Keratinocyte (primary cell): ENCODE results near the gene MRTFA. TPM values are rescaled to one million over a fixed set of nuclear protein-coding genes. Genes with fewer than 3 reads are reported as not detected.

ENCODE experiments used
- DNase-seq: peaks from one replicate; pipeline ENCODE4 v3.0.0-alpha.2; 2011; ENCODE audit warnings: low read depth, missing footprints, low spot score
- FAIRE-seq: peaks from 2 replicates; lab custom pipeline; 2011; peaks lifted over from hg19 to GRCh38; lab: Jason Lieb, UNC
- H2AFZ ChIP-seq: 2 replicates; pipeline ENCODE4 v1.6.0; 2012; ENCODE audit warnings: low read length, control low read depth, inconsistent platforms; ENCODE audit not compliant: control insufficient read depth
- H3K27ac ChIP-seq: 2 replicates; pipeline ENCODE4 v1.5.1; 2011; ENCODE audit warnings: low read length; ENCODE audit not compliant: control insufficient read depth, insufficient read depth
- H3K27me3 ChIP-seq: 3 replicates; pipeline ENCODE4 v1.6.0; 2011; ENCODE audit warnings: low read length; ENCODE audit not compliant: control insufficient read depth, insufficient read depth; ENCODE audit errors: extremely low read depth
- H3K36me3 ChIP-seq, 2 experiments: 2 replicates in 1 of 2; 3 replicates in 1 of 2; pipeline ENCODE4 v1.5.1; 2011; ENCODE audit warnings: low read length in 2 of 2, mild to moderate bottlenecking in 1 of 2; ENCODE audit not compliant: control insufficient read depth in 2 of 2, insufficient read depth in 2 of 2; ENCODE audit errors: extremely low read depth in 1 of 2
- H3K4me1 ChIP-seq: 3 replicates; pipeline ENCODE4 v1.5.1; 2011; ENCODE audit warnings: low read length; ENCODE audit not compliant: control insufficient read depth, insufficient read depth; ENCODE audit errors: extremely low read depth
- H3K4me2 ChIP-seq: 3 replicates; pipeline ENCODE4 v1.6.0; 2011; ENCODE audit warnings: low read depth, low read length; ENCODE audit not compliant: control insufficient read depth, insufficient read depth; ENCODE audit errors: extremely low read depth
- H3K4me3 ChIP-seq, 3 experiments: fragments of 200-600 bp in 1 of 3; sonication (generic) in 1 of 3; 2 replicates in 2 of 3; 3 replicates in 1 of 3; pipeline ENCODE4 v1.5.1; 2011 to 2016; ENCODE audit warnings: low read length in 3 of 3, mild to moderate bottlenecking in 3 of 3, control low read depth in 2 of 3, inconsistent platforms in 1 of 3, low read depth in 1 of 3, mixed read lengths in 1 of 3, mixed run types in 1 of 3, moderate library complexity in 1 of 3; ENCODE audit not compliant: control insufficient read depth in 2 of 3, insufficient read depth in 2 of 3; ENCODE audit errors: extremely low read depth in 1 of 3
- H3K79me2 ChIP-seq: 2 replicates; pipeline ENCODE4 v1.6.0; 2012; ENCODE audit warnings: low read length; ENCODE audit not compliant: control insufficient read depth, insufficient read depth
- H3K9ac ChIP-seq: 3 replicates; pipeline ENCODE4 v1.6.0; 2011; ENCODE audit warnings: low read length; ENCODE audit not compliant: control insufficient read depth, insufficient read depth; ENCODE audit errors: extremely low read depth
- H3K9me1 ChIP-seq: 3 replicates; pipeline ENCODE4 v1.6.0; 2011; ENCODE audit warnings: low read length; ENCODE audit not compliant: control insufficient read depth, insufficient read depth; ENCODE audit errors: extremely low read depth
- H3K9me3 ChIP-seq: 2 replicates; pipeline ENCODE4 v1.5.1; 2012; ENCODE audit warnings: low read depth, low read length; ENCODE audit not compliant: control insufficient read depth
- H4K20me1 ChIP-seq: 3 replicates; pipeline ENCODE4 v1.6.0; 2011; ENCODE audit warnings: low read length; ENCODE audit not compliant: control insufficient read depth, insufficient read depth; ENCODE audit errors: extremely low read depth
- EZH2 ChIP-seq: IDR thresholded peaks from one replicate; pipeline ENCODE4 v1.6.1; 2012; ENCODE audit warnings: inconsistent platforms, mild to moderate bottlenecking, low read length, moderate library complexity
- dilution Hi-C: fragments of 300-500 bp; cut with MboI; formaldehyde crosslinking; loops from one replicate; pipeline ENCODE4 v1.7.0; 2020; ENCODE audit warnings: low sequenced_read_pairs; ENCODE audit not compliant: extremely low pct_ligation_motif_present
- polyA plus RNA-seq, 5 experiments: library from polyadenylated mRNA; depleted of rRNA in 3 of 5; stranded (reverse) in 3 of 5; stranded (forward) in 1 of 5; unstranded in 1 of 5; fragments of >200 nt; gene quantifications; 1 replicate in 1 of 5; 2 replicates in 3 of 5; 3 replicates in 1 of 5; pipeline versions ENCODE4 v1.2.1 to v1.2.3, GENCODE V29; 2011 to 2012; ENCODE audit warnings: missing spikeins in 2 of 5, low read depth in 1 of 5, low replicate concordance in 1 of 5
- TF ChIP-seq, protein P1 (sequence below), 3 experiments: IDR thresholded peaks in 1 of 3; conservative IDR thresholded peaks in 1 of 3; optimal IDR thresholded peaks in 1 of 3; 2 replicates in 2 of 3; 3 replicates in 1 of 3; pipeline versions ENCODE3 to v1.5.1; 2011; ENCODE audit warnings: low read length in 3 of 3, mild to moderate bottlenecking in 3 of 3, moderate library complexity in 2 of 3, control low read depth in 1 of 3, inconsistent platforms in 1 of 3; ENCODE audit not compliant: insufficient read depth in 2 of 3; ENCODE audit errors: extremely low read depth in 1 of 3

MRTFA gene
- polyA plus RNA-seq, 1 donor (not counting 4 experiments of a cell fraction or from before 2014, with no cell fraction given) = 6.5 TPM

DNA sequence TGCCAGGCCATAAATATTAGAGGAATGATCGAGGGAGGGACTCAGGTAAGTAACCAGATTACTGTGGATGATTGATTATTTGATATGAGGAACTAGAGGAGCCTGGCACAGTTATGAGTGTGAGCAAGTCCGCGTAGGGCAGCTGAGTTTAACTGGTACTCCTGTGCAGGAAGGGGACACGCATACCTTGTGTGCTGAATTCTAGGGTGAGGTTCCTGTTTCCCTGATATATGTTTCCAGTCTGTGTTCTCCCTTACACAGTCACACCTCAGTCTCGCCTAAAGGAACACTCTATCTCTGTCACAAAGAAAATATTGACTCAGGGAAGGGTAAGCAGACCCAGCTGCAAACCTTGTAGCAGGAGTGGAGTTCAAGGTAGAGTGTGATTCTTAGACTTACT, 248.8 kb downstream of the MRTFA start:
- H2AFZ ChIP-seq = no peak overlapping the region
- no peaks in the 10 kb centered on the region for H3K27me3 ChIP-seq
- H3K36me3 ChIP-seq = peaks cover 0 to 1% of the 10 kb centered on the region in 2 experiments
- no peak for DNase-seq
- H3K9me1 ChIP-seq = peaks cover 5% of the 10 kb centered on the region
- FAIRE-seq = peak; percentile 43
- no peak overlapping the region for H3K27ac ChIP-seq
- dilution Hi-C loops = no loop called here
- no peak overlapping the region for H3K4me3 ChIP-seq
- H3K79me2 ChIP-seq = peaks cover 17% of the 10 kb centered on the region
- no peaks in the 10 kb centered on the region for H4K20me1 ChIP-seq
- H3K4me2 ChIP-seq = no peak overlapping the region
- peaks cover 2% of the 10 kb centered on the region for H3K4me1 ChIP-seq
- H3K9me3 ChIP-seq = no peaks in the 10 kb centered on the region
- H3K9ac ChIP-seq = no peak overlapping the region
- TF ChIP-seq, protein P1, sequence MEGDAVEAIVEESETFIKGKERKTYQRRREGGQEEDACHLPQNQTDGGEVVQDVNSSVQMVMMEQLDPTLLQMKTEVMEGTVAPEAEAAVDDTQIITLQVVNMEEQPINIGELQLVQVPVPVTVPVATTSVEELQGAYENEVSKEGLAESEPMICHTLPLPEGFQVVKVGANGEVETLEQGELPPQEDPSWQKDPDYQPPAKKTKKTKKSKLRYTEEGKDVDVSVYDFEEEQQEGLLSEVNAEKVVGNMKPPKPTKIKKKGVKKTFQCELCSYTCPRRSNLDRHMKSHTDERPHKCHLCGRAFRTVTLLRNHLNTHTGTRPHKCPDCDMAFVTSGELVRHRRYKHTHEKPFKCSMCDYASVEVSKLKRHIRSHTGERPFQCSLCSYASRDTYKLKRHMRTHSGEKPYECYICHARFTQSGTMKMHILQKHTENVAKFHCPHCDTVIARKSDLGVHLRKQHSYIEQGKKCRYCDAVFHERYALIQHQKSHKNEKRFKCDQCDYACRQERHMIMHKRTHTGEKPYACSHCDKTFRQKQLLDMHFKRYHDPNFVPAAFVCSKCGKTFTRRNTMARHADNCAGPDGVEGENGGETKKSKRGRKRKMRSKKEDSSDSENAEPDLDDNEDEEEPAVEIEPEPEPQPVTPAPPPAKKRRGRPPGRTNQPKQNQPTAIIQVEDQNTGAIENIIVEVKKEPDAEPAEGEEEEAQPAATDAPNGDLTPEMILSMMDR (optimal IDR thresholded peaks at IDR 0.05 in 1 of 3, IDR thresholded peaks at IDR 0.05 in 1 of 3, conservative IDR thresholded peaks at IDR 0.05 in 1 of 3; ENCODE audit: extremely low read depth in 1 of 3, insufficient read depth in 2 of 3, low read length in 3 of 3) = no peak
- TF ChIP-seq EZH2 = no peak

- Histone ChIP-seq H3K36me3 (peaks cover 0 to 1% of the 10 kb centered on the region in 2 experiments), H3K9me1 (peaks cover 3% of the 10 kb centered on the region), H3K4me3 (no peak overlapping the region), H3K4me1 (no peaks in the 10 kb centered on the region), H3K27ac (no peak overlapping the region), H3K27me3 (no peaks in the 10 kb centered on the region), H3K9ac (no peak overlapping the region), H3K9me3 (no peaks in the 10 kb centered on the region), H4K20me1 (no peaks in the 10 kb centered on the region), H3K4me2 (no peak overlapping the region), H2AFZ (no peak overlapping the region), H3K79me2 (peaks cover 33% of the 10 kb centered on the region)
- FAIRE-seq (no peak), DNase-seq (no peak)
- TF ChIP-seq, protein P1 (optimal IDR thresholded peaks at IDR 0.05 in 1 of 3, IDR thresholded peaks at IDR 0.05 in 1 of 3, conservative IDR thresholded peaks at IDR 0.05 in 1 of 3; ENCODE audit: extremely low read depth in 1 of 3, insufficient read depth in 2 of 3, low read length in 3 of 3) = no peak
- no peak for TF ChIP-seq EZH2
- dilution Hi-C loops = no loop called here
Measured at GRCh38 chr22:40385036-40385782, 251.3 kb downstream of the MRTFA start.
